Loucy (cell line): Measurements from ENCODE around the gene SUSD3.

Experiments used
- H2AFZ ChIP-seq: fragments of 200-600 bp; sonication (generic); 2 replicates; pipeline ENCODE4 v1.6.0; 2016; ENCODE audit warnings: antibody characterized with exemption, mild to moderate bottlenecking, low read length, moderate library complexity
- H3F3A ChIP-seq: fragments of 200-600 bp; 2 replicates; pipeline ENCODE4 v1.6.0; 2016; ENCODE audit warnings: antibody characterized with exemption, low read depth, mild to moderate bottlenecking
- H3K27me3 ChIP-seq: fragments of 200-600 bp; sonication (generic); 2 replicates; pipeline ENCODE4 v1.6.1; 2014; ENCODE audit warnings: low read length, mild to moderate bottlenecking; ENCODE audit not compliant: insufficient read depth, poor library complexity, severe bottlenecking
- H3K36me3 ChIP-seq: fragments of 200-600 bp; sonication (generic); 2 replicates; pipeline ENCODE4 v1.6.1; 2016; ENCODE audit warnings: low read length; ENCODE audit not compliant: insufficient read depth
- H3K4me1 ChIP-seq: fragments of 200-600 bp; sonication (generic); 2 replicates; pipeline ENCODE4 v1.5.1; 2014; ENCODE audit warnings: low read length, mild to moderate bottlenecking; ENCODE audit not compliant: insufficient read depth, poor library complexity, severe bottlenecking
- H3K4me2 ChIP-seq: fragments of 200-600 bp; sonication (generic); 2 replicates; pipeline ENCODE4 v1.6.0; 2014; ENCODE audit warnings: antibody characterized with exemption, low read length, low read depth, mild to moderate bottlenecking; ENCODE audit not compliant: poor library complexity, severe bottlenecking
- H3K4me3 ChIP-seq: fragments of 200-600 bp; sonication (generic); 2 replicates; pipeline ENCODE4 v1.5.1; 2014; ENCODE audit warnings: low read length, mild to moderate bottlenecking, mixed read lengths; ENCODE audit not compliant: poor library complexity, severe bottlenecking
- H3K79me2 ChIP-seq: fragments of 200-600 bp; sonication (generic); 2 replicates; pipeline ENCODE4 v1.6.1; 2014; ENCODE audit warnings: low read length; ENCODE audit not compliant: insufficient read depth
- H3K9ac ChIP-seq: fragments of 200-600 bp; sonication (generic); 2 replicates; pipeline ENCODE4 v1.6.0; 2014; ENCODE audit warnings: mild to moderate bottlenecking, low read depth, low read length, moderate library complexity; ENCODE audit not compliant: poor library complexity, severe bottlenecking
- H3K9me2 ChIP-seq: fragments of 200-600 bp; sonication (generic); replicated peaks from 2 replicates; pipeline ENCODE4 v1.6.1; 2016; ENCODE audit warnings: low read depth, low read length, mixed read lengths
- H3K9me3 ChIP-seq: fragments of 200-600 bp; sonication (generic); 2 replicates; pipeline ENCODE4 v1.6.1; 2014; ENCODE audit warnings: mild to moderate bottlenecking, antibody characterized with exemption, low read length, low read depth; ENCODE audit not compliant: insufficient read depth
- H4K20me1 ChIP-seq: fragments of 200-600 bp; sonication (generic); 2 replicates; pipeline ENCODE4 v1.6.0; 2014; ENCODE audit warnings: antibody characterized with exemption, low read length, mild to moderate bottlenecking; ENCODE audit not compliant: insufficient read depth, poor library complexity, severe bottlenecking
- CTCF ChIP-seq: fragments of 200-600 bp; sonication (generic); conservative IDR thresholded peaks from 2 replicates; pipeline ENCODE4 v1.5.1; 2014; ENCODE audit warnings: mild to moderate bottlenecking, antibody characterized with exemption, low read length
- EZH2phosphoT487 ChIP-seq: fragments of 200-600 bp; IDR thresholded peaks from 2 replicates; pipeline ENCODE4 v1.6.1; 2018; ENCODE audit warnings: antibody characterized with exemption, mild to moderate bottlenecking, moderate library complexity, borderline replicate concordance

SUSD3 gene

GRCh38 chr9:93032545-93032944 lies 26.0 kb upstream of the SUSD3 start:
- Histone ChIP-seq H3K9me3 (no peaks in the 10 kb centered on the region), H3K9ac (no peak overlapping the region), H2AFZ (no peak overlapping the region), H3K4me3 (no peak overlapping the region), H3K79me2 (no peaks in the 10 kb centered on the region), H3F3A (no peaks in the 10 kb centered on the region), H3K4me2 (no peak overlapping the region), H3K27me3 (no peaks in the 10 kb centered on the region), H3K36me3 (peaks cover 51% of the 10 kb centered on the region; the same call in 1 of the 2 replicates), H3K9me2 (no peaks in the 10 kb centered on the region), H3K4me1 (peaks cover 15% of the 10 kb centered on the region), H4K20me1 (no peaks in the 10 kb centered on the region)
- no peak for TF ChIP-seq CTCF
- TF ChIP-seq EZH2phosphoT487: no peak

- TF ChIP-seq EZH2phosphoT487: no peak
- TF ChIP-seq CTCF: no peak
- no peaks in the 10 kb centered on the region for H3F3A ChIP-seq
- no peaks in the 10 kb centered on the region for H4K20me1 ChIP-seq
- H3K4me1 ChIP-seq: peaks cover 5% of the 10 kb centered on the region
- H3K27me3 ChIP-seq: no peaks in the 10 kb centered on the region
- H3K4me2 ChIP-seq: no peak overlapping the region
- H3K79me2 ChIP-seq: no peaks in the 10 kb centered on the region
- no peak overlapping the region for H2AFZ ChIP-seq
- no peaks in the 10 kb centered on the region for H3K9me2 ChIP-seq
- no peaks in the 10 kb centered on the region for H3K9me3 ChIP-seq
- H3K9ac ChIP-seq: no peak overlapping the region
- peaks cover 51% of the 10 kb centered on the region; the same call in 1 of the 2 replicates for H3K36me3 ChIP-seq
- H3K4me3 ChIP-seq: no peak overlapping the region
Observed at GRCh38 chr9:93033531-93033930, 25.0 kb upstream of the SUSD3 start.

- no peak overlapping the region for H3K9ac ChIP-seq
- no peaks in the 10 kb centered on the region for H3K9me2 ChIP-seq
- no peak overlapping the region for H2AFZ ChIP-seq
- peaks cover 43% of the 10 kb centered on the region; the same call in 1 of the 2 replicates for H3K36me3 ChIP-seq
- H3F3A ChIP-seq: no peaks in the 10 kb centered on the region
- TF ChIP-seq EZH2phosphoT487: no peak
- TF ChIP-seq CTCF: no peak
- H3K27me3 ChIP-seq: no peaks in the 10 kb centered on the region
- H3K4me2 ChIP-seq: no peak overlapping the region
- no peaks in the 10 kb centered on the region for H3K9me3 ChIP-seq
- no peaks in the 10 kb centered on the region for H3K4me1 ChIP-seq
- no peak overlapping the region for H3K4me3 ChIP-seq
- H4K20me1 ChIP-seq: no peaks in the 10 kb centered on the region
- no peaks in the 10 kb centered on the region for H3K79me2 ChIP-seq
Observed at GRCh38 chr9:93035106-93035660, 23.3 kb upstream of the SUSD3 start.
